Smooth muscle cell (in vitro differentiated cells): ENCODE results near the gene SLC16A12. TPM values are rescaled to one million over a fixed set of nuclear protein-coding genes. Genes with fewer than 3 reads are reported as not detected.
"Not testable (repeated sequence)": the region's sequence is repeated elsewhere in the genome, so short reads cannot be mapped to it uniquely, and the experiment has no call there.

Experiments used
- DNase-seq: peaks from one replicate; lab custom pipeline; 2025; ENCODE audit not compliant: unreplicated experiment; lab: John Stamatoyannopoulos, UW
- H2AFZ ChIP-seq: fragments of 200-600 bp; sonication (generic); 2 replicates; pipeline ENCODE4 v1.6.0; 2016; ENCODE audit warnings: antibody characterized with exemption, low read depth, mild to moderate bottlenecking
- H3F3A ChIP-seq: fragments of 200-600 bp; sonication (generic); 2 replicates; pipeline ENCODE4 v1.6.0; 2017; ENCODE audit warnings: antibody characterized with exemption, low read depth
- H3K27ac ChIP-seq: fragments of 200-600 bp; sonication (generic); 2 replicates; pipeline ENCODE4 v1.5.1; 2016; ENCODE audit warnings: low read depth, mild to moderate bottlenecking
- H3K27me3 ChIP-seq: fragments of 200-600 bp; sonication (generic); 2 replicates; pipeline ENCODE4 v1.6.1; 2016; ENCODE audit warnings: low read depth, mild to moderate bottlenecking
- H3K36me3 ChIP-seq: fragments of 200-600 bp; sonication (generic); 2 replicates; pipeline ENCODE4 v1.5.1; 2016; ENCODE audit warnings: low read depth
- H3K4me1 ChIP-seq: fragments of 200-600 bp; sonication (generic); 2 replicates; pipeline ENCODE4 v1.5.1; 2016; ENCODE audit warnings: low read depth
- H3K4me2 ChIP-seq: fragments of 200-600 bp; sonication (generic); 2 replicates; pipeline ENCODE4 v1.6.0; 2016; ENCODE audit warnings: mild to moderate bottlenecking
- H3K4me3 ChIP-seq: fragments of 200-600 bp; sonication (generic); 2 replicates; pipeline ENCODE4 v1.5.1; 2016; ENCODE audit warnings: mild to moderate bottlenecking
- H3K79me2 ChIP-seq: fragments of 200-600 bp; sonication (generic); 2 replicates; pipeline ENCODE4 v1.6.0; 2016; ENCODE audit warnings: low read depth, mild to moderate bottlenecking
- H3K9ac ChIP-seq: fragments of 200-600 bp; sonication (generic); 2 replicates; pipeline ENCODE4 v1.6.0; 2016; ENCODE audit warnings: low read depth
- H3K9me3 ChIP-seq: fragments of 200-600 bp; sonication (generic); replicated peaks from 2 replicates; pipeline ENCODE4 v1.5.1; 2016; ENCODE audit warnings: low read depth
- H4K20me1 ChIP-seq: fragments of 200-600 bp; sonication (generic); 2 replicates; pipeline ENCODE4 v1.6.0; 2016; ENCODE audit warnings: low read depth
- WGBS: methylation state at CpG from one replicate; pipeline ENCODE4 v1.1.7; 2016; ENCODE audit warnings: low lambda C conversion rate; 5-methylcytosine and 5-hydroxymethylcytosine counted together
- polyA plus RNA-seq: library from polyadenylated mRNA; unstranded; fragments of >200 nt; fragmentation: Nextera tagmentation; extraction: Ambion mirVana; gene quantifications from 2 replicates; pipeline ENCODE4 v1.2.1, GENCODE V29; 2016
- total RNA-seq: library from RNA; depleted of rRNA; stranded (reverse); fragments of >200 nt; gene quantifications from 2 replicates; pipeline ENCODE4 v1.2.3, GENCODE V29; 2014
- TF ChIP-seq, protein P1 (sequence below): fragments of 200-600 bp; sonication (generic); IDR thresholded peaks from 2 replicates; pipeline ENCODE4 v1.5.1; 2017; ENCODE audit warnings: borderline replicate concordance, mild to moderate bottlenecking, antibody characterized with exemption; ENCODE audit not compliant: insufficient read depth, poor library complexity, severe bottlenecking

The SLC16A12 gene
- total and polyA plus RNA-seq, 2 experiments from 2014 or later: not detected

- Histone ChIP-seq H3K27me3 (no peaks in the 10 kb centered on the region), H3F3A (no peaks in the 10 kb centered on the region), H2AFZ (no peak overlapping the region), H3K27ac (no peak overlapping the region), H4K20me1 (no peaks in the 10 kb centered on the region), H3K4me3 (no peak overlapping the region), H3K36me3 (no peaks in the 10 kb centered on the region), H3K4me2 (no peak overlapping the region), H3K9me3 (no peaks in the 10 kb centered on the region), H3K4me1 (no peaks in the 10 kb centered on the region), H3K79me2 (no peaks in the 10 kb centered on the region), H3K9ac (no peak overlapping the region)
- WGBS: 86% methylated on average over 1 of the region's 1 CpG
- no peak for DNase-seq
- TF ChIP-seq, protein P1, sequence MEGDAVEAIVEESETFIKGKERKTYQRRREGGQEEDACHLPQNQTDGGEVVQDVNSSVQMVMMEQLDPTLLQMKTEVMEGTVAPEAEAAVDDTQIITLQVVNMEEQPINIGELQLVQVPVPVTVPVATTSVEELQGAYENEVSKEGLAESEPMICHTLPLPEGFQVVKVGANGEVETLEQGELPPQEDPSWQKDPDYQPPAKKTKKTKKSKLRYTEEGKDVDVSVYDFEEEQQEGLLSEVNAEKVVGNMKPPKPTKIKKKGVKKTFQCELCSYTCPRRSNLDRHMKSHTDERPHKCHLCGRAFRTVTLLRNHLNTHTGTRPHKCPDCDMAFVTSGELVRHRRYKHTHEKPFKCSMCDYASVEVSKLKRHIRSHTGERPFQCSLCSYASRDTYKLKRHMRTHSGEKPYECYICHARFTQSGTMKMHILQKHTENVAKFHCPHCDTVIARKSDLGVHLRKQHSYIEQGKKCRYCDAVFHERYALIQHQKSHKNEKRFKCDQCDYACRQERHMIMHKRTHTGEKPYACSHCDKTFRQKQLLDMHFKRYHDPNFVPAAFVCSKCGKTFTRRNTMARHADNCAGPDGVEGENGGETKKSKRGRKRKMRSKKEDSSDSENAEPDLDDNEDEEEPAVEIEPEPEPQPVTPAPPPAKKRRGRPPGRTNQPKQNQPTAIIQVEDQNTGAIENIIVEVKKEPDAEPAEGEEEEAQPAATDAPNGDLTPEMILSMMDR: no peak
Observed at GRCh38 chr10:89452193-89452592, 83.2 kb downstream of the SLC16A12 start.

- Histone ChIP-seq H3K27me3 (no peaks in the 10 kb centered on the region), H2AFZ (no peak overlapping the region), H3K9ac (no peak overlapping the region), H3K36me3 (no peaks in the 10 kb centered on the region), H3K4me2 (no peak overlapping the region), H3K9me3 (no peaks in the 10 kb centered on the region), H4K20me1 (no peaks in the 10 kb centered on the region), H3F3A (no peaks in the 10 kb centered on the region), H3K4me3 (no peak overlapping the region), H3K79me2 (no peaks in the 10 kb centered on the region), H3K4me1 (no peaks in the 10 kb centered on the region), H3K27ac (no peak overlapping the region)
- DNase-seq: no peak
- WGBS: 34% methylated on average over 2 of the region's 2 CpGs
- TF ChIP-seq, protein P1: no peak
Observed at GRCh38 chr10:89450901-89451300, 84.5 kb downstream of the SLC16A12 start.

DNA sequence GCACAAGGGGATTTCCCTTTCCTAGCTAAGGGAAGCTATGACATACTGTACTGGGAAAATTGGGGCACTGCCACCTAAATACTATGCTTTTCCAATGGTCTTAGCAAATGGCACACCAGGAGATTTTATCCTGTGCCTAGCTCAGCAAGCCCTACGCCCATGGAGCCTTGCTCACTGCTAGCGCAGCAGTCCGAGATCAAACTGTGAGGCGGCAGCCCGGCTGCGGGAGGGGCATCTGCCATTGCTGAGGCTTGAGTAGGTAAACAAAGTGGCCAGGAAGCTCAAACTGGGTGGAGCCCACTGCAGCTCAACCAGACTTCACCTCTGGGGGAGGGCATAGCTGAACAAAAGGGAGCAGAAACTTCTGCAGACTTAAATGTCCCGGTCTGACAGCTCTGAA lies 90.6 kb downstream of the SLC16A12 start:
- not testable (repeated sequence) for H3F3A ChIP-seq, H3K4me2 ChIP-seq, DNase-seq, H3K27ac ChIP-seq, H3K79me2 ChIP-seq, H3K27me3 ChIP-seq, H4K20me1 ChIP-seq, H3K9ac ChIP-seq, H3K4me3 ChIP-seq, H3K36me3 ChIP-seq, H3K4me1 ChIP-seq, H2AFZ ChIP-seq, H3K9me3 ChIP-seq
- 98% methylated on average over 7 of the region's 7 CpGs for WGBS

DNA sequence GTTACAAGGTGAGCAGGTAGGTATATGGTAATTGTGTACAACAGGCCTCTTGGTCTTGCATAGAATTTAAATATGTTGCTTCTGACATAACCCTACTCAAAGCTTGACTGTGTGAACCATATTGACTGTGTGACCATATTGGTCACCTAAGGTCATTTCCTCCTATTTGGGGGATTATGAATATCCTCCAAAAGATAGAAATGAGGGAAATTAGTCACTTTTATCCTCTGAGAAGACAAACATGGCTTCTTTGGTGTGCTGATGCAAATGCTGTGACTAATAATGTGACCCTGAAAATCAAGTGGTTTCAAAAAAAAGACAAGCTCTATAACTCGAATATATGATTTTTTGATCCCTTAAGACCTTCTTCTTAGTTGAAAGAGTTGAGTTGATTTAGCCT lies 93.1 kb downstream of the SLC16A12 start:
- Histone ChIP-seq H3K27ac (no peak overlapping the region), H3K9ac (no peak overlapping the region), H3K79me2 (no peaks in the 10 kb centered on the region), H3F3A (no peaks in the 10 kb centered on the region), H3K36me3 (no peaks in the 10 kb centered on the region), H2AFZ (no peak overlapping the region), H3K27me3 (no peaks in the 10 kb centered on the region), H3K9me3 (no peaks in the 10 kb centered on the region), H3K4me3 (no peak overlapping the region), H3K4me2 (no peak overlapping the region), H3K4me1 (no peaks in the 10 kb centered on the region), H4K20me1 (no peaks in the 10 kb centered on the region)
- TF ChIP-seq, protein P1: no peak
- WGBS: 76% methylated on average over 1 of the region's 1 CpG
- no peak for DNase-seq
